Measurements from ENCODE around the gene INHBE.
"Not testable (repeated sequence)": the region's sequence is repeated elsewhere in the genome, so short reads cannot be mapped to it uniquely, and the experiment has no call there.

Gene INHBE

GRCh38 chr12:57476162-57476992, 21.3 kb downstream of the INHBE start:
- DNase-seq (ENCODE audit: low spot score): no peak

DNA sequence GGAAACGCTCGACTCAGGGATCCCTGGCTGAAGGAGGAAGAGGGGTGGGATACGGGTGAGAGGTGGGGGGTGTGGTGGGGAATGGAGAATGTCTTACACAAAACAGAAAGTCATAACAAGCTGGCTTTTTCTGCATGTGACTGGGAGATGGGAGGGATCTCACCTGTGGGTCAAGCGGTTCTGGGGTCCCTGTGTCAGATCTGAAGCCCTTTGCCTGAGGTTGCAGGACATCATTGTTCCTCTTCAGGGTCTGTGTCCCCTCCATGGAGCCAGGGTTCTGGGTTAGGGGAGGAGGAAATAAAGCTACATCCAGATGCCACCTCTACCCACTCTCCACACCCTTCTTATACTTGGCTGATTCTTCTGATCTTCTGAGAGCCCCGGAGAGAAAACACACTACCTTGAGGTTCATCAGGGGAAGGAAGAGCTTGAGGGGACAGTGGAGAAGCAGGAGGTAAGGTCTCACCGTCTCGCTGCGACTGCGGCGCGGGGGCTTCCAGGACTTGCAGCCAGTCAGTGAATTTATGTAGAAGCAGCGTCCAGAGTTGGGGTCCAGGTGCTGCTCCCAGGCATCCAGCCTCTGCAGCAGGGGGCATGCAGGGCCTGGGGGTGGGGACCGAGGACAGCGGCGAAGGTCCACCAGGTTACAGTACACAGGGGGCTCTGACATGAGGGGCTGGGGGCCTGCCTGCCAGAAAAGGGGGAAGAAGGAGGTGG, 22.0 kb downstream of the INHBE start:
- no peak for DNase-seq (ENCODE audit: low spot score)

DNA sequence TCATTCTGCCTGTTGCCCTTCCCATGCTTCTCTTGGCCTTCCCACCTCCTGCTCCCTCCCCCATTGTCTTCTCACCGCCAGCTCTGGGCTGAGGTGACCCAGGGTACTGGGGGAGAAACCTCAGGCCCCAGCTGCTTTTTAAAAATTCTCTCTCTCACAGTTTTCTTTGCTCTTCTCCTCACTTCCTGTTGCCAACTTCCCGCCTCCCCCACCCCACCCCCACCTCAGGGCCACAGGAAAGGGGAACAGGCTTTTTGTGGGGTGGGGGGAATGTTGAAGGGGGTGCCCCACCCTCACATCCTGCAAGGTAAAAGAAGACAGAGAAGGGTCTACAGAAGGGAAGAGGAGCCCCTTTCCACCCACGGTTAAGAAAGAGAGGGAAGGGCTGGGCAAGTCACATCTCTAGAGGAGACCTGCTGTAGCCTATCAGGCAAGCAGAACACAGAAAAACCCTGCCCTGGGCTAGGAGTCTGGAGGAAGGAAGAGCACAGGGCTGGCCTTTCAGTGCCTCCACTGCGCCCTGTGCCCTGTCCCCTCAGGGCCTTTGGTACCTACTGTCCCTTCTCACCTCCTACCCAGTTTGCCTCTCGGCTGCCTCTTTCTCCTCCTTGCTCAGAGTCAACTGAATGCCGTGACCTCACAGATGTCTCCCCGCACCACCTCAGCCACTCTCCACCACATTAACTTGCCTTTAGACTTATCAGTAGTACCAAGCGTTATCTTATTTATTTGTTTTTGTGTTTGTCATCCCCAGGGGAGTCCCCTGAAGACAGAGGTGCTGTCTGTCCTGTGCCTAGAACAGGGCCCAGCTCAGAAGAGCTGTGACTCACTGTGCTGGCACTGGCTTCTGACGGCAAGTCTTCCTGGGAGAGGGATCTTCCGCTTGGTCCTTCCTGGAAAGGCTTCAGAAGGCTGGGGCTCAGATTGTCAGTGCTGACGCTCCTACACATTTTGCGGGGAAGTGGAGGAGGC, 22.9 kb downstream of the INHBE start:
- no peak for DNase-seq (ENCODE audit: low spot score)

GRCh38 chr12:57479043-57479375, 23.9 kb downstream of the INHBE start:
- DNase-seq (ENCODE audit: low spot score): no peak

- DNase-seq (ENCODE audit: low spot score): no peak
These were observed 24.4 kb downstream of the INHBE start, which contains the start of gene ARHGAP9 for GRCh38 chr12:57479376-57480115. TSS of gene ARHGAP9 (minus strand) at chr12:57479866. CDS start at chr12:57479406, 460 bp downstream.

DNA sequence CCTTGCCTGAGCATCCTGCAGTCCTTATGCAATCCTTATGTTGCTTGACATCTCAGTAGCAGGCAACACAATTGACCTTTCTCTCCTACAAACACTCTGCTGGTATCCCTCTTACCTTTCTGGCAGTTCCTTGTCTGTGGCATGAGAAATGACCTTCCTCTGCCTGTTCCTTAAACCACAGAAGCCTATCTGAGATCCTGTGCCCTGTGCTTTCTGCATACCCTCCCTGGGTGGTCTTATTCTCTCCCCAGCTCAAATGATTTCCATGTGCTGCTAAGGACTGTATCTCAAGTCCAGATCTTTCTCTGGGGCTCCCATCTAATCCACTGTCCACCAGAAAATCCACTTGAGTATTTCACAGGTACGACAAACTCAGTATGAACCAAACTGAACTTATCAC, 26.6 kb downstream of the INHBE start:
- no peak for DNase-seq (ENCODE audit: low spot score)

DNA sequence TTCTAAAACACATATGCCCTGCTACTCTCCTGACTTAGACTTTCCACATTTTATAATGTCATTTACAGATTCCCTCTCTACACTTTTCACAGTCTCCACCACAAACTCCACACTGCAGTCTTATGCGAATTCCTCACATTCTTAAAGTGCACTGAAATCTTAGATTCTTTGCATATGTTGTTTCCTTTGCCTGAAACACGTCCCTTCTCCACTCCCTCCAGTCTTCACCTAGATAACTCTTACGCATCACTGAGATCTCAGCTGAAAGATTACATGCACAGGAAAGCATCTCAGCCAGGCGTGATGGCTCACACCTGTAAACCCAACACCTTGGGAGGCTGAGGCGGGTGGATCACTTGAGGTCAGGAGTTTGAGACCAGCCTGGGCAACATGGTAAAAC, 28.4 kb downstream of the INHBE start:
- DNase-seq (ENCODE audit: low spot score): peak; percentile 52

DNA sequence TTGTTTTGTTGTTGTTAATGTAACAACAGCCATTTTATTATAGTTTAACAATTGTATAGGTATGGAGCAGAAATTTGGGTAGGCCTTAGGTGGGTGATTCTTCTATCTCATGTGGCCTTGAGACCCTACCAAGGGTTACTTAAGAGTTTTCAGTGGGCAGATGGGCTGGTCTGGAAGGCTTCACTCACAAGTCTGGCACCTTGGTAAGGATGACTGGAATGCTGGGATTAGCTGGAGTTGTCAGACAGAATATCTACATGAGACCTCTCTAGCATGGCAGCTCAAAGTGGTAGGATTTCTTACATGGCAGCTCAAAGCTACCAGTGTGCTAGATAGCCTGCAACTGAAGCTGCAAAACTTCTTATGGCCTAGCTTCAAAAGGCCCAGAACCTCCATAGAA, 30.6 kb downstream of the INHBE start:
- no peak for DNase-seq (ENCODE audit: low spot score)

GRCh38 chr12:57487055-57487596, 32.0 kb downstream of the INHBE start:
- no peak for DNase-seq (ENCODE audit: low spot score)

GRCh38 chr12:57487597-57488401, 32.7 kb downstream of the INHBE start, which contains the start of gene MARS1:
TSS of gene MARS1 (plus strand) at chr12:57488068. CDS start at chr12:57488091, 23 bp downstream.
- DNase-seq (ENCODE audit: low spot score): peak; percentile 92

DNA sequence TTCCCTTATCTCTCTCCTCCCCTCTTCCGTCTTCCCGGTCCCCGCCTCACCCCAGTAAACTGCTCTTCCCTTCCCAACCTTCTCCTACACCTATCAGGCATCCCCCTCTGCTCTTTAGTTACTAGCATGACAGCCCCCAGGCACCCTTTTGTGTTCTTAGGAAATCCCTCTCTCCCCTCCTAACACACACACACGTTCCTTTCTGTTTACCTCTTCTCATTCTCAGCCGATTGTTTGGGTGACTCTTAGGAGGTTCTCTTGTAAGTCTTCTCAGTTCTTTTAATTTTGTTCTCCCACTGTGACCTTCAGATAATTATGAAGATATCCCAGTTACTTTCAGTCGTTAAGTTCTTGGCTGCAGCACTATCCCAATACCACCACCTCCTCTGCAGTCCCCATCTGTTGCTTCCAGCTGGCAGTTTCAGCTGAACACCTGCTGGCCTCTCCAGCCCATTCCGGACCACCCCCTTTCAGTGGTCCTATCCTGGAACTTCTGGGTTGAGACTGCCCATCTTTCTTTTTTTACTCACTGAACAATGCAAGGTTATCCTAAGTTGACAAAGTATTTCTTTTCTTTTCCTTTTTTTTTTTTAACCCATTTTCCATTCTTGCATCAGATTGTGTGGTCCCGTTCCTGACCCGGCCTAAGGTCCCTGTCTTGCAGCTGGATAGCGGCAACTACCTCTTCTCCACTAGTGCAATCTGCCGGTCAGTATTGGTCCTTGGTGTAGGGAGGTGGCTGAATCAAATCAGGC, 33.5 kb downstream of the INHBE start:
- no peak for DNase-seq (ENCODE audit: low spot score)

GRCh38 chr12:57489157-57489641, 34.1 kb downstream of the INHBE start:
- DNase-seq (ENCODE audit: low spot score): no peak

DNA sequence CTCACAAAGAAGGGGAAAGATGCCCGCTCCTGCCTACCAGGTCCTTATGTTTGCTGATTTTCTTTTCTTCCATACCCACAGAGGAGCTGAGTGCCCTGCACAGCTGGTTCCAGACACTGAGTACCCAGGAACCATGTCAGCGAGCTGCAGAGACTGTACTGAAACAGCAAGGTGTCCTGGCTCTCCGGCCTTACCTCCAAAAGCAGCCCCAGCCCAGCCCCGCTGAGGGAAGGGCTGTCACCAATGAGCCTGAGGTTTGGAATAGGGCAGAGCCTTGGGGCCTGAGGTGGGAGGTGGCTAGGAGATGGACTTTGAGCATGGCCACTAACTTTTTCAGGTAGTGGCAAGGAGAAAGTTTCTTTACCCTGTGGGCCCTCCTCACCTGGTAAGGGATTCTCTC, 35.0 kb downstream of the INHBE start:
- DNase-seq (ENCODE audit: low spot score): no peak

GRCh38 chr12:57491393-57492280, 36.5 kb downstream of the INHBE start:
- DNase-seq (ENCODE audit: low spot score): no peak

DNA sequence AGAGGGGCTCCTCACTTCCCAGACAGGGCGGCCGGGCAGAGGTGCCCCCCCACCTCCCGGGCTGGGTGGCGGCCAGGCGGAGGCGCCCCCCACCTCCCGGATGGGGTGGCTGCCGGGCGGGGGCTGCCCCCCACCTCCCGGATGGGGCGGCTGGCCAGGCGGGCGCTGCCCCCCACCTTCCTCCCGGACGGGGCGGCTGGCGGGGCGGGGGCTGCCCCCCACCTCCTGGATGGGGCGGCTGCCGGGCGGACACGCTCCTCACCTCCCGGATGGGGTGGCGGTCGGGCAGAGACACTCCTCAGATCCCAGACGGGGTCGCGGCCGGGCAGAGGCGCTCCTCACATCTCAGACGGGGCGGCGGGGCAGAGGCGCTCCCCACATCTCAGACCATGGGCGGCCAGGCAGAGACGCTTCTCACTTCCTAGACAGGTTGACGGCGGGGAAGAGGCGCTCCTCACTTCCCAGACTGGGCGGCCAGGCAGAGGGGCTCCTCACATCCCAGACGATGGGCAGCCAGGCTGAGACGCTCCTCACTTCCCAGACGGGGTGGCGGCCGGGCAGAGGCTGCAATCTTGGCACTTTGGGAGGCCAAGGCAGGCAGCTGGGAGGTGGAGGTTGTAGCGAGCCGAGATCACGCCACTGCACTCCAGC, 40.1 kb downstream of the INHBE start:
- not testable (repeated sequence) for DNase-seq (ENCODE audit: low spot score)

- DNase-seq (ENCODE audit: low spot score): no peak
These were observed 41.7 kb downstream of the INHBE start for GRCh38 chr12:57496822-57497221.

DNA sequence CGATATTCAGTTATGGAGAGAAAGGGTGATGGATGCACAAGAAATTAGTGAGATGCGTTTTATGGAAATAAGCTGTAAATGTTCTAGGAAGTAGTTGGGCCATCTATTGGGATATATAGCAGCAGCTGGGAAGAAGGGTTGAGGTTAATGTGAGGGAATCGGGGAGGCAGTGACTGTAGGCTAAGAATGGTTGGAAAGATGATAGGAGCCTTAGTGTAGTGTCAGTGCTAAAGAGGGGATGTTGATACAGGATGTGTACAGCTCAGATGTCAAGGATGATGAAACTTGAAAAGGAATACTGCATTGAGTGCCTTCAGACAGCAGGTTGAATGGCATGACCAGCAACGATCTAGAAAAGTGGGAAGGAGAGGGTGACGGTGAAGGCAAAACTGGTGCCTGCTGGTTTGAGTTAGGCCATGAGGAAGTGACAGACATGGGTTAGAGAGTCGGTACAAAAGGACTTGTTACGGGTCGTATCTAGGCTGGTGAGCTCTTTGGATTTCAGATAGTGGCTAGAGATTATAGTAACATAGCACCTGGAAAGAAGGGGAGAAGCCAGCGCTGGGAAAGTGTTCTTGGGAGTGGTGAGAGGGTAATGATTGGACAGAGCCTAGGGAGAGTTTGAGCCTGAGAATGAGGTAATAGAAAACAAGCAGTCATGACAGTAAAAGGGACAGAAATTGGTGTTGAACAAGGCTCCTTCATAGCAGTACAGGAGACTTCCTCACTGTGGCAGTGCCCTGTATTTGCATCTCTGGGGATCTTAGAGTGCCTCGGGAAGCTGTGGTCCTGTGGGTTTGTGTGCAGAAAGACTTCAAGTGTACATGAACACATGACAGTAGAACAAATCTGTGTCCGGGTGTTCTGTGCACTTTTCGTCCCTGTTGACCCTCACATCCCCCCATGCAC, 42.4 kb downstream of the INHBE start:
- no peak for DNase-seq (ENCODE audit: low spot score)
